GM21529 (cell line): ENCODE measurements around the gene GSX2.

Source experiments
- ATAC-seq: cut with Tn5 transposase; IDR thresholded peaks from one replicate; pipeline ENCODE4 v1.9.1; 2021; ENCODE audit not compliant: unreplicated experiment

The GSX2 gene

DNA sequence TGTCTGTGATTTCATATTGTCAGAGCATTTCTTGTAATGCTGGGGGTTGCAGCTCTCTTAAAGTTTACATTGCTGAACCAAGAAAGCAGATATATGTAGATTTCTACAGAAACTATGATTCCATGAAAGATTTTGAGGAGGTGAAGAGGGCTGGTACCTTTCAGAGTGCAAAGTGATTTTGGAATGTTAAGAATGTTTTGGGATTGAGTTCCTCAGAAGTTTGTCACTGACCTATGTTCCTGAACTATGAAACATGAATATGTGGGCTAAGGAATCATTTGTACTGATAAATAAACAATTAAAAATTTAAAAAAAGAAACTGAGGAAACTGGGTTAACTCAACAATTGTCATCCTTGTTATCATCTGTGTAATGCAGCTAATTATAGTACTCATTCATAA, 23.3 kb upstream of the GSX2 start:
- ATAC-seq: no peak

DNA sequence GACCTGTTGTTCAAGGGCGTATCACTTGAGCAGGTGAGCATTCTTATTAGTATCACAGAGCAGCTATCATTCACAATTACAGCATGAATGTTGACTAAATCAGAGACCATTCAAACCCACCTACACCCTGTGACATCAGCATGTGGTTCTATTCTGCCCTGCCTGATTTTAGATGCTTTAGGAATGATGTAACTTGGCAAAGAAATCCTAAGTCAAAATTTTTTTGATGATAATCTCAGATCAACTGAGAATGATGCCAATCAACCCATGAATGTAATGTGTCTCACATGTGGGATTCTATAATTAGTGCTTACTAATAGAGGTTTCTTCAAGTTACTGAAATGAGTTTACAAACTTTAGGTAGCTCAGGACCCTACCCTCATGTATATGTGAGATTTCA, 22.2 kb upstream of the GSX2 start:
- ATAC-seq: no peak

DNA sequence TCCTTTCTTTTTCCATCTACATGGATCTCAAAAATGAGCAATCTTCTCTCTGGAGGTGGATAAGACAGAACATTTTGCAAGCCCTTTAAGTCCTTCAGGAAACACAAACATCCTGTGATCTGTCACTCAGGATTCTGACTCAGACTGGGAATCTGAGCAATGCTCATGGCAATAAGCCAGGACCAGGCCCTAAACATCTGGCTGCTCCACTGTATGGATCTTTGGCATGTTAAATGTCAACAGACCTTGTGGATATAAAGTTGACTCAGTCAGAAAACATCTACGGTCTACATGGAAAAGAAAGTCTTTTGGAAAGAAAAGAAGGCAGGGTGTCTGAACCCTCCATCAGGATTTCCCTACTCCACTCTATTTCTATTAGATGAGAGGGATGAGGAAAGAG, 17.8 kb upstream of the GSX2 start:
- no peak for ATAC-seq

DNA sequence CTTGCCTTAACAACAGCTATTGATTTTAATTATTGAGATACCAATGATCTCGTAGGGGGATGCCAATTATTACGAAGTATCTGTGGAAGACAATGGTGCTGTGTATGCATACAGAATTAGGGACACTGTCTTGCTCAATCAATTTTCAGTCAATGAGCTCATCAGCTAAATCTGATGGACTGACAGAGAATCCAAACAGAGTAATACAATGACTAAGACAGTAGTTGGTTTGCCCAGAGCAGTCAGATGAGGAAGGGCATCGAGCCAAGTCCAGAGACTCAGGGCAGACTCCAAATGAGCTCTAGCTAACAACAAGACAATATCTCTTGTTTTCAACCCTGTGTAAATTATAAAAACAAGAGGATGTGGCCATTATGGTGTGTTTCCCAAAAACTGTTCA, 14.7 kb upstream of the GSX2 start:
- ATAC-seq: no peak

DNA sequence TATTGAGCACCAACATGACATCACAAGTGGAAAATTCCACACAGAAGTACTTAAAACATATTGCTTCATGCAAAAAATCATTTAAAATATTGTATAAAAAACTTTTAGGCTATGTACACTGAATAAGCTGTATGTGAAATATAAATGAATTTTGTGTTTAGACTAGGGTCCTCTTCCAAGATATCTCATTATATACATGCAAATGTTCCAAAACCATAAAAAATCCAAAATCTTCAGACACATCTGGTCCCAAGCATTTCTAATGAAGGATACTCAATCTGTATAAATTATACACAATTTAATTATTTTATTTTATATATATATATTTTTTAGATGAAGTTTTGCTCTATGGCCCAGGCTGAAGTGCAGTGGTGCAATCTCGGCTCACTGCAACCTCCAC, 10.1 kb upstream of the GSX2 start:
- no peak for ATAC-seq

DNA sequence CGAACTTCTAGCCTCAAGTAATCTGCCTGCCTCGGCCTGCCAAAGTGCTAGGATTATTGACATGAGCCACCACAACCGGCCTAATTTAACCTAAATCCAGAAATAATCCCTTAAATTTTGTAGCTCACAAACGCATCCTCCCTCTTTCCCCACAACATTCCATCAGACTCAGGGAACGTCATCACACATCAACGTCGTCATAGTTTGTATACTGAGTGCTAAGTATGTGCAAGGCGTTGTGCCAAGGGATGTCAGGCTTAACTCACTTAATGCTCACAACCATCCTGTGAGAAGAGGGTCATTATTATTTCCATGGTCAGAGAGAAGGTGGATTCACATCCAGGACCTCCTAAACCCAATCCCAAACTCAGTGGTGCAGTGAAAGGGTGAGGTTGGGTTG, 9.6 kb upstream of the GSX2 start:
- ATAC-seq: no peak

DNA sequence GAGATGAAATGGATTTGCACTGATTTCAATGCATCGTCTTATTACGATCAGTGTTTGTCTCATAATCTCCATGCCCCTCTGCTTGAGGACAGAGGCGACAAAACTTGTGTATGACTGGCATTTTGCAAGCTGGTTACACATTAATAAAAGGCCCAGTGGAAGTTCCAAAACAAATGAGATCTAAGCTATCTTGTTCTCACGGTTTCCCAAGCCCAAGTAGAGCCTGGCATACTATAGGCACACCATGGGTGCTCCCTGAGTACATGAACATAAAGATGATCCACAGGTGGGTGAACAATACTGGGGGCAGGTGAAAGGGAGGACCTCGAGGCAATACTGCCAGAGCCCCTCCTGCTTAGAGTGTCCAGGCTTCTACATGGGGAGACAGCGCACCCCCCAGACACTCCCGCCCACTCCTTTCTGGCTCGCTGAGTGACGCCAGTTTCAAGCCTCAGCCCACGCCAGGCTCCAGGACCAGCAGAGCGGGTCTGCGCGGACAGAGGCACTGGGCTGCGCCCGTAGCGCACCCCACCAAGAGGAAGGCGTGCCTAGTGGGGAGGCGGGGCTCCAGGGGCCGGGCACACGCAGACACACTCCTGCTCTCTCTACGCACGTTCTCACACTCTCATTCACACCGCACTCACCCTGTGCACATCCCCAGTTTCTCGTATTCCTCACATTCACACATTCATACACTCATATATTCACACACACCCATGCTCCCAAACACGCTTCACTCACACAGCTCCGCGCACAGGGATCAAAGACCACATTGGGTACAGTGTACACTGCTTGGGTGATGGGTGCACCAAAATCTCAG, 8.9 kb upstream of the GSX2 start:
- ATAC-seq: peak; percentile 46

DNA sequence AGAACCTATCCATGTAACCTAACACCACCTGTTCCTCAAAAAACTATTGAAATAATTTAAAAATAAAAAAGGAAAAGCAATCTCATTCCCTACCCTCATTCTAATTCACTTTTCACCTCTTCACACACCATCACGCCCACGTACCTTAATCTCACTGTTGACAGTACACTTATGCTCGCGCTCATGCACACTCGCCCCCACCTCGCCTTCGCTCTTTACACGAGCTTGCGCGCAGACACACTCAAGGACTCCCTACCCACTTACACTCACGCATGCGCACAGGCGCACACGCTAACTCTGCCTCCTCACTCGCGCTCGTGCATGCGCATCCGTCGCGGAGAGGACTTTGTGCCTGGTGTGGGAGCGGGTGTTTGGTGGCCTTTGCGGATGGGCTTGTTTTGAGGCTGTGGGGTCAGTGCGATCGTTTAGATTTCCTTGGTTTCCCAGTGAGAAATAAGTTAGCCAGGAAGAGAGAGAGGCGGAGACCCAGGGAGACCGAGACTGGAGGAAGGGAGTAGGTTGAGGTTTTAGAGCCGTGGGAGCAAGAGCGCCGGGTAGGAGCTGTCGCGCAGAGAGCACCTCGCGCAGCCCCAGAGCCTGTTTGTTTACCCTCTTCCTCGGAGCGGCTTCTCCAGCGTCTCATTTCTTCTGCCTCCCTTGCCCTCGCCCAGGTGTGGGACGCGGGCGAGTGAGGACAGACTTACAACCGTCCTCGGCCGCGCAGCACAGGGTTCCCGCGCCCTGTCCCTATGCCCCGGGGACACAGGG, 8.1 kb upstream of the GSX2 start:
- peak; percentile 68 for ATAC-seq

DNA sequence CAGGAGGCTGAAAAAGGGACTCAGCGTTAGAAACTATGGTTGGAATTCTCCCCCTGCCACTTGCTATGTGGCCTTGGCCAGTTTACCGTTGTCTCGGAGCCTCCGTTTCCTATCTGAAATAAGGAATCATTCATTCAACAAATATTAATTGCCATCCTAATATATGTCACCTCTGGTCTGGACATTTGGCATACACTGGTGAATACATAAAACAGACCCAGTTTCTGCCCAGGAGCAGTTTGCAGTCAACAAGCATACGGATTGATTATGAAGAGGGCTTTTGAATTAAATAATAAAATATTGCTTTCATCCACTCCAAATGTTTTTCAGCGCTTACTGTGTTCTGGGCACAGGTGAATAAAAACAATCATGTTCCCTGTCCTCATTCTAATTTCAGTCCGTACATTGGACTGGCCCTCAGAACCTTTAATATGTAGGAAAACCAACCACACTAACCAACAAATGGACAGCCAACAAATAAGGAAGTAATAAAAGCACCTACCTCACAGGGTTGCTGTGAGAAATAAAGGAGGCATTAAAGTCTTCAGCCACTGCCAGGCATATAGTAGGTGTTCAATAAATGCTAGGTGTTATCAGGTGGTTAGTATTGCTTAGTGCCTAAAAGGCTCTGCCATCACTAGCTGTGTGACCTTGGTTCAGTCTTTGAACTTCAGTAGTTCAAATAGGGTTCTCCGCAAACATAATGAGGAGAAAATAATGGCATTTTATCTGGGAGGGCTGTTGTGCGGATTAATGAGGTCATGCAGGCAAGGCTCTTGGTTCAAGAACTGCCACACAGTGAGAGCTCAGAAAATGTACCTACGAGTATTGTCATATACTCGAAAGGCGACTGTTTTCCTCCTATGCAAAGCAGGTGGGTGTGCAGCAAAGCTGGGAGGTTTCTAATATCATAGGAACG, 7.3 kb upstream of the GSX2 start:
- no peak for ATAC-seq

DNA sequence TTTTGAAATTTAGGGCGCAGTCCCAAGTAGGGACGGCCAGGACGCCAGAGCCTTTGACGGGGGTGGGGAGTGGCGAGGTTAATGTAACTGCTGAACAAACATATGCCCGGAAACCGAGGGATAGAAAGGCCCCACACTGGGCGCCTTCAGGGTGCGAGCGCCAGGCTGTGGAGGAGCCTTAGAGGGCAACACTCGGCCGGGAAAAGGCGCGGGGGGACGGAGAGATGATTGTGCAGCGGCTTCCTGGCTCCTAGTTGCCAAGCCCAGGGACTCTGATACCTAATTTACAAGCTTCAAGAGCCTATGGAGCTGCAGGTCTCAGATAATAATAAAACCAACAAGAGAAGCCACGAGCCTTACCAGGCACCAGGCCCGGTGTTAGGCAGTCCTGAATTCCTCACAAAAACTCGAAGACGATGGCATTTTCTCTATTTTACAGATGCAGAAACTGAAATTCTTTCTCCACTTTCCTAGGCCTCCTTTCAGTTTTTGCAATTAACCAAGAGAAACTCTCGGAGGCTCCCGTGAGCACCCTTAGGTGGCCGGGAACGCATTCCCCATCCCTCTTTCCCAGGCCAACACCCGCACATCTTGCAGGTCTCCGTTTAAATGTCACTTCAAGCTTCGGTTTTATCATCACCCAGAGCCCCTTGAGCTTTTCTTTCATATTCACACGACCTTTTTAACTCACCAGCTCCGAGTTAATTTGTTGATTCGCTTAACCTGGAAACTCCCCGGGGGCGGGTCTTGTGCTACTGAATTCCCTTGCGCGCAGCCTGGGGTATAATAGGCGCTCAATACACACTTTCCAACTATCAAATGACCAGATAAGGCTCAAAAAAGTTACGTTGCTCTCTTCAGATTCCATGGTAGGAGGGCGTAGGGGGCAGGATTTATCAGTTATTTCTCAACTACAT, 6.4 kb upstream of the GSX2 start:
- ATAC-seq: no peak

DNA sequence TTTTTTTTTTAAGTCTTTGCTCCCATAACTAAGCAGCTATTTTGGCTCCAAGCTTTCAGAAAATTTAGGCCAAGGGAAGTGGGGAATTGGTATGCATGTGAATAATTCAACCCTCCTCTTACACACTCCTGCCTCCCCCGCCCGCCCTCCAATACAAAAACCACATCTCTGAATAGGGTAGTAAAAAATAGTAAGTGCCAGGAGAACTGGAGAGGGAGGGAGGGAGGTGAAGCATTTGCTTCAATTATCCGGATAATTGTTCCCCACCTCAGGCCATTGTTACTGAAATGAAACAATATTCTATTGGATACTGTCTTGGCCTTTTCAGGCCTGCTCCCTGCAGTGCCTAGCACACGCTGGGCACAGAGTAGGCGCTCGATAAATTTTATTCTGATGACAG, 5.5 kb upstream of the GSX2 start:
- no peak for ATAC-seq

DNA sequence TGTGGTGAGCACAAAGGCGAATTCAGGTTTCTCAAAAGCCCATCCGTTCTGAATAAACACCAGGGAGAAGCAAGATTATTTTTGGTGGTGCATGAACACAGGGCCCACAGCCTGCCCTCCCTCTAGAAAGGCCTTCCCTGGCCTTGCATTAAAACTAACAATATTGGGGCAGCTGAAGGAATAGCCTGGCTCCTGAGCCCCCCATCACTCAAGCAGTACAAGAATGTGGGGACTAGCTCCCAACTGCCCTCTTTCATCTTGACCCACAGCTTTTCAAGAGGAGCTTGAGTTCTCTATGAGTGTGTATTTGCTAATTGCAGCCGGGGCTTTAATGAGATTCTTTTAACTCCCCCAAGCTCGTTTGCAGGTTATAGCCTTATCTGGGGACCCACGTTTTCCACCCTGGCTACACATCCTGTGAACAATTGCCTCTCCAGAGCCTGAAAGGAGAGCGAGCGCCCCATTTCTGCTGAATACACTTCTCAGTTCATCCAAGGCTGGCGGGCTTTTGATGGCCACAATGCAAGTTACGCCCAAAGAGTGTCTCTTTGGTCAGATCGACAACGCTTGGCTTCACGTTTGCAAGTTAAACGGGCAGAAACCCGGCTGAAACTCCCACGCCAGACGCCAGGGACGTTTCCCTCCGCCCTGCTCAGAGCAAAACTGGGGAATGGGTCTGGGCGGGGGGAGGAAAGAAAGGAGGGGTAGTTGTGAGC, 4.7 kb upstream of the GSX2 start:
- ATAC-seq: no peak

DNA sequence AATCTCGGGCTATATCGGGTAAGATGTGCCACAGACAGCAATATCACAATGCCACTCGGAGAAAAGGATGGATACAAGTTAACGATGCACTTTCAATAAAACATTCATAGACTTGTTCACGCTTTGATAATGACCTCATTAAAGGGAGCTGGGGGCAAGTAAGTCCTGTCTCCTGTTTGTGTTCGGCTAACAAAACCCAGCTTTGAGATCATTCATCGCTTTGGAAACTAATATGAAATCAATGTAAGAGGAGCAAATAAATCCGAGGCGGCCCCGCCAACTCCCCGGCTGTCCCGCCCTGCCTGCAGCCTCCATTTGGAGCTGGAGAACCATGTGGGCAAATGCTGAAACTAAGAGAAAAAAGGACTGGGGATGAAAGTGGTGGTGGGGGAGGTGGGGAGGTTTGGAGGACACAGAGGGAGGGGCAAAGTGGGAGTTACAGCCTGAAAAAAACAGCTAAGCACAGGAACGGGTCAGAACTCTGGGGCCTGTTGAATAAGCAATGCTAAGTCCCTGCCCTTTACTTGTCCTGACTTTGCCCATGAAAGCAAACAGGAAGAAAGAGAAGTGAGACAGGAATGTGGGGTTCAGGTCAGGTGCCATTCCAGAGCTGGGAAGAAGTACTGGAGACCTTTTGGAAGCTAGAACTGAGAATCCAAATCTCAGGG, 3.5 kb upstream of the GSX2 start:
- no peak for ATAC-seq

DNA sequence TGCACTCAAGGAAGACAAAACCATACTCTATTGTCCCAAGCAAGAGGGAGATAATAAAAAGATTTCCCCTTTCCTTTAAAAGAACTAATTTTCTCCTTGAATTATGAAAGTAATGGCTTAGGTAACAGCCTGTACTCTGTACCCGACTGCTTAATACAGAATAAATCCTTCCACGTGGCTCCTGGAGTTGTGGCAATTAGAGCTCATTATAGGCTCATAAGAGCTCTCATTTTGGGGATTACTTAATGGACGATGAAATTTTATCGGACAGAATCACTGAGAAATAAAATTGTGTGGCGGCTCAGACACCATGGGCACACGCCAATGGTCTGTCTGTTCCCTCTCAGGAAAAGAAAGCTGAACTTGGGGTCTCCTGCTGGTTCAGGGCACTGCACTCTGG, 2.8 kb upstream of the GSX2 start:
- no peak for ATAC-seq

DNA sequence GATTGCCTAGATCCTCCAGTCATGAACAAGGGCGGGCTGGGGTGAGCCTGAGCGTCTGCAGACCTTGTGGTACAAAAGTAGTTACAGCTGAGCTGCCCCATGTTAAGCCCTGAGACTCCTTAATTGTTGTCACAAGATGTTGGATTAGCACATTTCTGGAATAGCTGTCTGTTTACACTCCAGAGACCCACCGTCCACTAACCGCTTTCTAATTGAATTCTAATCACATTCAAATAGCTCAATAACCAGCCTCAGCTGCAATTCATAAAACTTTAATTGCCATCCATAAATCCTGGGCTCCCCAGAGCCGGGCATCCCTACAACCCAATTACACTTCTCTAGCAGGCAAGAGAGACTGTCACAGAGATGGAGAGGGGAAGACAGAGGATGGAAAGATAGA, 1.6 kb upstream of the GSX2 start:
- no peak for ATAC-seq

DNA sequence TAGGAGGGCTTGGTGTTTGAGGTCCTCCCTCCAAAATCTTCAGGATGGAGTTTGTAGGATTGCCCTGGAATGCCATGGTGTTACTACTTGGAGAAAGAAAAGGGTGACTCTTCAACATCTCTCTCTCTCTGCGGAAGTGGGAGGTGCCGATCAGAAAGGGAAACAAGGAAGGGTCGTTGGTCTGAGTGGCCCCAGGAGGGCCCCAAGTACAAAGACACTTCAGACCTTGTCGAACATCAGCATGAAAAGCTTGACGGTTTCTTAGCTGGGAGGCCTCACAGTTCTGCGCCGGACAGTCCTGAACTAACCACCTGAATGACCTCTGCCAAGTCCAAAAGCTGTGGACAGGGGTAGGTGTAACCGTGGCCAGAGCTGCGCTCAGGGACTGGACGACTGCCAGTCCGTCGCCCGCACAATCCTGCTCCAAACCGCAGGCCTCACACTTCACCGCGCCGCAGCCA, 646 bp upstream of the GSX2 start:
- no peak for ATAC-seq

DNA sequence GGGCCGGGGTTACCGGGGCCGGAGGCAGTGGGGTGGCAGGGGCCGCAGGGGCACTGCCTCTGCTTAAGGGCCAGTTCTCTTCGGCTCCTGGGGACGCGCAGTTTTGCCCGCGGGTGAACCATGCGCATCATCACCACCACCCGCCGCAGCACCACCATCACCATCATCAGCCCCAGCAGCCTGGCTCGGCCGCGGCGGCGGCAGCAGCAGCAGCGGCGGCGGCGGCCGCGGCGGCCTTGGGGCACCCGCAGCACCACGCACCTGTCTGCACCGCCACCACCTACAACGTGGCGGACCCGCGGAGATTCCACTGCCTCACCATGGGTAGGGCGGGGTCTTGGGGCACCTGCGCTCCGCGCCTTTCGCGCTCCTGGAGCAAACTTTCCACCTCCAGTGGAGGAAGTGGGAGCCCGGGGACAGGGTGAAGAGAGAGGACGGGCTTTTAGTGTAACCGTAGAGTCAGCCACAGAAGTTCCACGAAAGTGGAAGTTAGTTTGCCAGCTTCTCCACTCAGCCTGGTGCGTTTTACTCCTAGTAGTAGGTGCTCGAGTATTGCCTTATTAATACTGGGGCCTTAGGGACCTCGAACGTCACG, 729 bp downstream of the GSX2 start:
- ATAC-seq: no peak

DNA sequence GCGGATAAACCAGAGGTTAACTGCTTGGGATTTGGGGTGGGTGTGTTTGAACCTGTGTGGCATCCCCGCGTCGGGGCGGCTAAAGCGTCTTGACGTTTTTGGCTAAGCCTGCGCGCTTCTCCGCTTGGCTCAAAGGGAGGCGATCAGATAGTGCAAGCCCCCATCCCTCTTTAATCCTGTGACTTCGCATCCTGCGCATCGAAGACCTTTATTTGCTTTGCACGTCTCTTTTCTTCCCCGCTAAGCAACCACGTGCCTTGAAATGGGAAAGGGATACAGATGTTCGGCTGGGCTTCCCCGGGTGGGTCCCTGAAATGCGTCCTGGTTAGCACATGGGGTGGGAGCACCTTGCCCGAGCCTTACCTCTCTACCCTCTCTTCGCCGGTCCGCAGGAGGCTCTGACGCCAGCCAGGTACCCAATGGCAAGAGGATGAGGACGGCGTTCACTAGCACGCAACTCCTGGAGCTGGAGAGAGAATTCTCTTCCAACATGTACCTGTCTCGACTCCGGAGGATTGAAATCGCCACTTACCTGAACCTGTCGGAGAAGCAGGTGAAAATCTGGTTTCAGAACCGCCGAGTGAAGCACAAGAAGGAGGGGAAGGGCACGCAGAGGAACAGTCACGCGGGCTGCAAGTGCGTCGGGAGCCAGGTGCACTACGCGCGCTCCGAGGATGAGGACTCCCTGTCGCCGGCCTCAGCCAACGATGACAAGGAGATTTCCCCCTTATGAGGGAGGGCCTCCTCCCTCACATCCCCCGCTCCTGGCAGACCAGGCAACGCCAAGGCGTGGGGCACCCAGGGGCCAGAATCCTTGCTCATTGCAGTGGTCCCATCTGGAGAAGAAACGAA, 1.5 kb downstream of the GSX2 start:
- ATAC-seq: no peak
